DND-41 (cell line): ENCODE data around the gene PADI2.

Experiments used
- ATAC-seq: fragments of 200-7000 bp; cut with Tn5 transposase; 3 replicates; pipeline ENCODE4 v1.9.1; 2021; ENCODE audit warnings: low read depth; ENCODE audit not compliant: insufficient read depth
- DNase-seq: peaks from one replicate; pipeline ENCODE4 v3.0.0-alpha.2; 2020
- H2AFZ ChIP-seq: 2 replicates; pipeline ENCODE4 v1.6.0; 2012; ENCODE audit warnings: low read depth, low read length
- H3K27ac ChIP-seq: 2 replicates; pipeline ENCODE4 v1.5.1; 2012; ENCODE audit warnings: low read length, inconsistent platforms
- H3K27me3 ChIP-seq: fragments of 200-600 bp; sonication (generic); 2 replicates; pipeline ENCODE4 v1.6.0; 2012; ENCODE audit warnings: low read length, mild to moderate bottlenecking, inconsistent platforms; ENCODE audit not compliant: insufficient read depth, poor library complexity
- H3K36me3 ChIP-seq: 2 replicates; pipeline ENCODE4 v1.5.1; 2012; ENCODE audit warnings: low read length, inconsistent platforms; ENCODE audit not compliant: insufficient read depth
- H3K4me1 ChIP-seq: 2 replicates; pipeline ENCODE4 v1.5.1; 2012; ENCODE audit warnings: mild to moderate bottlenecking, low read length; ENCODE audit not compliant: insufficient read depth
- H3K4me2 ChIP-seq: 2 replicates; pipeline ENCODE4 v1.6.0; 2012; ENCODE audit warnings: mild to moderate bottlenecking, moderate library complexity, low read length, inconsistent platforms; ENCODE audit not compliant: insufficient read depth
- H3K4me3 ChIP-seq, 2 experiments: fragments of 200-600 bp in 1 of 2; shearing (Covaris generic) in 1 of 2; 2 replicates each; pipeline ENCODE4 v1.5.1; 2012 to 2016; ENCODE audit warnings: inconsistent platforms in 2 of 2, low read length in 2 of 2, mild to moderate bottlenecking in 2 of 2, low read depth in 1 of 2, moderate library complexity in 1 of 2
- H3K79me2 ChIP-seq: 2 replicates; pipeline ENCODE4 v1.6.0; 2012; ENCODE audit warnings: low read length, inconsistent platforms; ENCODE audit not compliant: insufficient read depth
- H3K9ac ChIP-seq: 2 replicates; pipeline ENCODE4 v1.6.0; 2012; ENCODE audit warnings: low read depth, mild to moderate bottlenecking, inconsistent platforms, low read length, moderate library complexity
- H3K9me3 ChIP-seq: 2 replicates; pipeline ENCODE4 v1.5.1; 2012; ENCODE audit warnings: low read length, moderate library complexity, mild to moderate bottlenecking, inconsistent platforms; ENCODE audit not compliant: insufficient read depth, severe bottlenecking
- H4K20me1 ChIP-seq: 2 replicates; pipeline ENCODE4 v1.6.0; 2012; ENCODE audit warnings: low read length; ENCODE audit not compliant: insufficient read depth
- CTCF ChIP-seq: IDR thresholded peaks from 2 replicates; pipeline ENCODE4 v1.5.1; 2012; ENCODE audit warnings: borderline replicate concordance, low read length, moderate library complexity, mild to moderate bottlenecking; ENCODE audit not compliant: poor library complexity, severe bottlenecking; ENCODE audit errors: extremely low read depth
- EZH2 ChIP-seq: IDR thresholded peaks from 3 replicates; pipeline ENCODE4 v1.6.1; 2012; ENCODE audit warnings: borderline replicate concordance, low read depth, mild to moderate bottlenecking, moderate library complexity, low read length, inconsistent platforms; ENCODE audit not compliant: severe bottlenecking

Gene PADI2

GRCh38 chr1:17119076-17119772, at the start of gene PADI2:
Gene PADI2 (minus strand): TSS chr1:17119451. CDS start chr1:17119371, 80 bp downstream.
- H3K9ac ChIP-seq, result no peak within 1 kb of the TSS
- H3K79me2 ChIP-seq, result no peaks in the 10 kb centered on the region
- H3K27me3 ChIP-seq, result peaks cover 24% of the 10 kb centered on the region
- H3K4me1 ChIP-seq, result no peaks in the 10 kb centered on the region
- H3K4me3 ChIP-seq, result no peak within 1 kb of the TSS
- ATAC-seq, result no peak
- H3K9me3 ChIP-seq, result no peaks in the 10 kb centered on the region
- H2AFZ ChIP-seq, result no peak within 1 kb of the TSS
- no peak for DNase-seq
- no peaks in the 10 kb centered on the region for H3K36me3 ChIP-seq
- no peaks in the 10 kb centered on the region for H4K20me1 ChIP-seq
- no peak within 1 kb of the TSS for H3K27ac ChIP-seq
- H3K4me2 ChIP-seq, result no peak within 1 kb of the TSS
- no peak for TF ChIP-seq CTCF
- no peak for TF ChIP-seq EZH2

- Histone ChIP-seq H3K36me3 (no peaks in the 10 kb centered on the region), H4K20me1 (no peaks in the 10 kb centered on the region), H3K9me3 (no peaks in the 10 kb centered on the region), H2AFZ (no peak overlapping the region), H3K79me2 (no peaks in the 10 kb centered on the region), H3K9ac (no peak overlapping the region), H3K4me3 (no peak overlapping the region), H3K27ac (no peak overlapping the region), H3K27me3 (peaks cover 5% of the 10 kb centered on the region), H3K4me2 (no peak overlapping the region), H3K4me1 (no peaks in the 10 kb centered on the region)
- ATAC-seq (no peak), DNase-seq (no peak)
- TF ChIP-seq CTCF (no peak), EZH2 (no peak)
Observed at GRCh38 chr1:17168091-17168876, 49.0 kb upstream of the PADI2 start.

GRCh38 chr1:17167786-17168090, 48.5 kb upstream of the PADI2 start:
- ATAC-seq (no peak), DNase-seq (no peak)
- Histone ChIP-seq H3K27ac (no peak overlapping the region), H3K4me1 (no peaks in the 10 kb centered on the region), H3K4me2 (no peak overlapping the region), H3K4me3 (no peak overlapping the region), H3K27me3 (no peaks in the 10 kb centered on the region), H4K20me1 (no peaks in the 10 kb centered on the region), H3K79me2 (no peaks in the 10 kb centered on the region), H3K36me3 (no peaks in the 10 kb centered on the region), H2AFZ (no peak overlapping the region), H3K9ac (no peak overlapping the region), H3K9me3 (no peaks in the 10 kb centered on the region)
- TF ChIP-seq CTCF (no peak), EZH2 (no peak)
